ENCODE data around the gene MFAP4. TPM values are rescaled to one million over a fixed set of nuclear protein-coding genes. Genes with fewer than 3 reads are reported as not detected.

Gene MFAP4
- total RNA-seq, 1 experiment from 2014 or later = 4.0 TPM

GRCh38 chr17:19386051-19386929, 700 bp downstream of the MFAP4 start:
- no peaks in the 10 kb centered on the region for H3K9me3 Mint-ChIP-seq
- H3K36me3 Mint-ChIP-seq = peaks cover 25% of the 10 kb centered on the region
- no peaks in the 10 kb centered on the region; the same call in 1 of the 2 replicates for H3K27me3 Mint-ChIP-seq (ENCODE audit: low read depth)
- POLR2A ChIA-PET = interaction anchor here (2.6 kb wide), 1 partner anchor 8 kb away, joined by 14 read pairs; the partner anchor contains the start of gene MAPK7
- no peak for TF ChIP-seq TEAD1 (CRISPR knock-in tag; IDR thresholded peaks at IDR 0.05)
- 0 out of 2 replicates have a peak, but pooled peaks have one; percentile 31 for TF ChIP-seq ZBTB21 (CRISPR knock-in tag; IDR thresholded peaks at IDR 0.05; ENCODE audit: borderline replicate concordance)
- TF ChIP-seq ESRRA (CRISPR knock-in tag; IDR thresholded peaks at IDR 0.05; ENCODE audit: borderline replicate concordance) = peak; percentile 5; the same call in 1 of the 2 replicates
- H3K4me1 Mint-ChIP-seq = peaks cover 40% of the 10 kb centered on the region
- peak overlapping the region; percentile 82 for H3K27ac Mint-ChIP-seq
- DNase-seq (ENCODE audit: low spot score) (no peak), ATAC-seq (peak; percentile 8)
- H3K4me3 Mint-ChIP-seq = peak overlapping the region; percentile 23; the same call in 1 of the 2 replicates
- CTCF ChIA-PET = interaction anchor here (0.5 to 7.6 kb wide), 11 partner anchors 8 to 606 kb away, joined by 3 to 48 read pairs (median 5); partner anchors contain the start of genes B9D1 and MAPK7

- Mint-ChIP-seq H3K9me3 (no peaks in the 10 kb centered on the region), H3K36me3 (peaks cover 33% of the 10 kb centered on the region), H3K4me1 (peaks cover 34% of the 10 kb centered on the region), H3K4me3 (no peak overlapping the region), H3K27me3 (ENCODE audit: low read depth) (no peaks in the 10 kb centered on the region; the same call in 1 of the 2 replicates), H3K27ac (no peak overlapping the region)
- DNase-seq (ENCODE audit: low spot score) (no peak), ATAC-seq (no peak)
- ChIA-PET CTCF (interaction anchor here (1.3 to 7.6 kb wide), 5 partner anchors 12 to 359 kb away, joined by 3 to 48 read pairs (median 5); partner anchors contain the start of gene B9D1), POLR2A (interaction anchor here (0.6 to 2.6 kb wide), 2 partner anchors 8 to 538 kb away, joined by 3 to 14 read pairs; partner anchors contain the start of gene MAPK7)
- TF ChIP-seq RORB (CRISPR knock-in tag; IDR thresholded peaks at IDR 0.05) (no peak), EMX1 (CRISPR knock-in tag; IDR thresholded peaks at IDR 0.05) (no peak)
Measured at GRCh38 chr17:19385521-19385983, 1.4 kb downstream of the MFAP4 start.

DNA sequence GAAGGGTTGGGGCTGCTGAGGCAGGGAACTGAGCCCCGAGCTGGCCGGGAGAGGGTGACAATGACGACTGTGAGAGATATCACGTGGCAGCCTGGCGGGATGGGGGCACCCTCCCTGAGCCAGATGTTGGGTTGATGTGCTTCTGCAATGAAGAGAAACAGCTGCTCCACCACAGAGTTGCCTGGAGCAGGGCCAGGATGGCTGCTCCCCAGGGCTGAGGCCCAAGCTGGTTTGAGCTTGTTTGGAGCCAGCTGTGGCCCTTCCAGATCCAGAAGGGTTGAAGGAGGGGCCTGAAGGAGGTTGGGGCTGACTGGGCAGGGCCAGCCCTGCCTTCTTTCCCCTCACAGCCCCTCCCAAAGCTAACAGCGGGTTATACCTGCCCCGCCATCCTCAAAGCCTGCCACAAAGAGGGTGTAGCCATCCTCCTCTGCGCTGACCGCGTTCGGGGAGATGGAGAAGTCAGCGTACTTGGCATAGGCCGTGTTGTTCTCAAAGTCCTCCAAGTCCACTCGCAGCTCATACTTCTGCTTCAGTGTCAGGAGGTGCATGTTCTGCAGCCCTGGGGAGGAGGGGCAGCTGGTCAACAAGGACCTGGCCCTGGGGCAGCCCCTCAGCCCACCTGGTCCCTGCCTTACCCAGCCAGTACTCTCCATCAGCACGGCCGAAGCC, 2.1 kb downstream of the MFAP4 start:
- ChIA-PET POLR2A (interaction anchor here (0.5 to 0.6 kb wide), 2 partner anchors 109 to 539 kb away, joined by 3 to 10 read pairs; no protein-coding TSS in a partner anchor), CTCF (interaction anchor here (1.3 to 7.6 kb wide), 4 partner anchors 13 to 360 kb away, joined by 3 to 48 read pairs (median 3); partner anchors contain the start of gene B9D1)
- Mint-ChIP-seq H3K9me3 (no peaks in the 10 kb centered on the region), H3K27ac (peak overlapping the region; percentile 88), H3K36me3 (peaks cover 40% of the 10 kb centered on the region), H3K4me3 (no peak overlapping the region), H3K27me3 (ENCODE audit: low read depth) (no peaks in the 10 kb centered on the region; the same call in 1 of the 2 replicates), H3K4me1 (peaks cover 34% of the 10 kb centered on the region)
- ATAC-seq (no peak), DNase-seq (ENCODE audit: low spot score) (no peak)
- TF ChIP-seq PRRX2 (CRISPR knock-in tag; IDR thresholded peaks at IDR 0.05) (no peak), ZNF263 (CRISPR knock-in tag; IDR thresholded peaks at IDR 0.05; ENCODE audit: low read depth) (no peak), STAT6 (CRISPR knock-in tag; conservative IDR thresholded peaks at IDR 0.05; ENCODE audit: low read depth) (no peak), NR1H2 (CRISPR knock-in tag; IDR thresholded peaks at IDR 0.05) (no peak), ZSCAN18 (CRISPR knock-in tag; IDR thresholded peaks at IDR 0.05) (no peak), SMAD4 (CRISPR knock-in tag; IDR thresholded peaks at IDR 0.05) (no peak), JUN (CRISPR knock-in tag; IDR thresholded peaks at IDR 0.05) (no peak)
